HT-29 (cell line): Measurements from ENCODE around the gene KLHL36. TPM values are rescaled to one million over a fixed set of nuclear protein-coding genes. Genes with fewer than 3 reads are reported as not detected.
"Not testable (repeated sequence)": the region's sequence is repeated elsewhere in the genome, so short reads cannot be mapped to it uniquely, and the experiment has no call there.

Experiments
- DNase-seq: peaks from one replicate; pipeline ENCODE4 v3.0.0-alpha.2; 2015; ENCODE audit warnings: low spot score
- total RNA-seq: library from RNA; depleted of rRNA; stranded (reverse); fragments of >200 nt; shearing (Covaris generic); gene quantifications from 2 replicates; pipeline ENCODE4 v1.2.3, GENCODE V29; 2014; rRNA removed

The KLHL36 gene
- total RNA-seq, 1 experiment from 2014 or later, result 70.1 TPM

- DNase-seq, result no peak
Observed at GRCh38 chr16:84690088-84690819, 41.9 kb downstream of the KLHL36 start.

- DNase-seq, result no peak
Observed at GRCh38 chr16:84692451-84693214, 44.3 kb downstream of the KLHL36 start.

GRCh38 chr16:84693869-84694268 is 45.6 kb downstream of the KLHL36 start:
- DNase-seq, result not testable (repeated sequence)

- no peak for DNase-seq
Observed at GRCh38 chr16:84694980-84695379, 46.7 kb downstream of the KLHL36 start.

- peak; percentile 23 for DNase-seq
Observed at GRCh38 chr16:84699147-84699711, 50.9 kb downstream of the KLHL36 start.

- DNase-seq, result peak; percentile 75
Observed at GRCh38 chr16:84699712-84700445, 51.6 kb downstream of the KLHL36 start, which contains the start of gene USP10. USP10 (plus strand) TSS chr16:84700000; CDS start chr16:84700091, 91 bp downstream.

- DNase-seq, result peak; percentile 38
Observed at GRCh38 chr16:84700446-84701300, 52.4 kb downstream of the KLHL36 start.

- no peak for DNase-seq
Observed at GRCh38 chr16:84703681-84704080, 55.4 kb downstream of the KLHL36 start.

- no peak for DNase-seq
Observed at GRCh38 chr16:84704253-84704652, 55.9 kb downstream of the KLHL36 start.

GRCh38 chr16:84706856-84707255 is 58.5 kb downstream of the KLHL36 start:
- no peak for DNase-seq

GRCh38 chr16:84709609-84710008 is 61.3 kb downstream of the KLHL36 start:
- DNase-seq, result no peak

GRCh38 chr16:84710686-84711085 is 62.4 kb downstream of the KLHL36 start:
- no peak for DNase-seq

Other genes with a start within 250 kb of the KLHL36 start
- 7.4 and 11.3 TPM in 2 replicates for gene MEAK7, start 143.9 kb upstream of the KLHL36 start, total RNA-seq
- 105 and 121 TPM in 2 replicates for gene COTL1, start 30.4 kb upstream of the KLHL36 start, total RNA-seq
- 53.9 and 58.2 TPM in 2 replicates for gene USP10, start 51.5 kb downstream of the KLHL36 start, total RNA-seq
- gene CRISPLD2, start 171.5 kb downstream of the KLHL36 start, total RNA-seq, result 0.74 and 0.78 TPM in 2 replicates